Gastrocnemius medialis (tissue), 4 donors: ENCODE results near the gene ANKRD24.

Source experiments
- CTCF ChIP-seq, 5 experiments: fragments of 450-650 bp in 3 of 5; fragments of 200-600 bp in 2 of 5; sonication (generic) in 2 of 5; IDR thresholded peaks in 4 of 5; conservative IDR thresholded peaks in 1 of 5; 1 replicate in 4 of 5; 2 replicates in 1 of 5; pipeline ENCODE4 v1.5.1; 2016 to 2019; ENCODE audit warnings: antibody characterized with exemption in 5 of 5, mild to moderate bottlenecking in 3 of 5, moderate library complexity in 3 of 5
- POLR2A ChIP-seq, 2 donors: fragments of 450-650 bp; IDR thresholded peaks; one replicate each; pipeline ENCODE4 v1.6.1; 2017; ENCODE audit warnings: antibody characterized with exemption in 2 of 2, mild to moderate bottlenecking in 2 of 2, moderate library complexity in 2 of 2

DNA sequence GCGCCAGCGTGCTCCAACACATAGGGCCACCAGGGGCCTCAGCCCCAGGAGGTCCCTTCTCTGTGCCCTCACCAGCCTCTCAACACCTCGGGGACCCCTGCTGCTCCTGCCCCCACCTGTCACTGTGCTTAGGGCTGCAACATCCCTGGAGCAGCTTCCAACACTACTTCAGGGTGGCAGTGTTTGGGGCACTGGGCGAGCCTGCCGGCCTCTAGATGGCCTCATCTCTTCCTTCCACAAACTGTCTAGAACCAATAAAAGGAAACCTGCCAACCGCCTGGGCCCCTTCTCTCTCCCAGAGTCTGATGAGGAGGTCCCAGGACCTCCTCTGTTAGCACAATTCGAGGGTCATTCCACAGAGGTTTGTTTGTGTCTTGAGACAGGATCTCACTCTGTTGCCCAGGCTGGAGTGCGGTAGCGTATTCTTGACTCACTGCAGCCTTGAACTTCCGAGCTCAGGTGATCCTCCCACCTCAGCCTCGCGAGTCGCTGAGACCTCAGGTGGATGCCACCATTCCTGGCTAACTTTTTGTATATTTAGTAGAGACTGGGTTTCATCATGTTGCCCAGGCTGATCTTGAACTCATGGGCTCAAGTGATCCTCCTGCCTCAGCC lies 86.4 kb downstream of the ANKRD24 start:
- TF ChIP-seq CTCF (IDR thresholded peaks at IDR 0.05 in 4 of 5, conservative IDR thresholded peaks at IDR 0.05 in 1 of 5) (no peak), POLR2A (IDR thresholded peaks at IDR 0.05) (no peak)
